Psoas muscle (tissue), 8 donors: ENCODE data around the gene MGME1. TPM values are rescaled to one million over a fixed set of nuclear protein-coding genes. Genes with fewer than 3 reads are reported as not detected.

Source experiments
- ATAC-seq, 4 donors: fragments of 200-7000 bp; cut with Tn5 transposase; one replicate each; pipeline ENCODE4 v1.9.1; 2020; ENCODE audit warnings: moderate library complexity in 3 of 4, mild to moderate bottlenecking in 2 of 4
- DNase-seq, 2 donors: peaks; one replicate each; pipeline ENCODE4 v3.0.0-alpha.2; 2020
- H3K27ac ChIP-seq: fragments of 200-600 bp; one replicate; pipeline ENCODE4 v1.8.0; 2022
- H3K27me3 ChIP-seq, 3 donors: fragments of 200-600 bp in 1 of 3; one replicate each; pipeline versions ENCODE4 v1.6.1 to v1.8.0; 2013 to 2022; ENCODE audit warnings: low read length in 2 of 3, mild to moderate bottlenecking in 2 of 3, moderate library complexity in 1 of 3; ENCODE audit not compliant: insufficient read depth in 3 of 3
- H3K36me3 ChIP-seq, 2 donors: fragments of 200-600 bp in 1 of 2; one replicate each; pipeline versions ENCODE4 v1.6.1 to v1.8.0; 2013 to 2022; ENCODE audit warnings: low read depth in 1 of 2, mild to moderate bottlenecking in 1 of 2, moderate library complexity in 1 of 2; ENCODE audit not compliant: insufficient read depth in 1 of 2
- H3K4me1 ChIP-seq: fragments of 200-600 bp; one replicate; pipeline ENCODE4 v1.8.0; 2022
- H3K4me3 ChIP-seq: fragments of 200-600 bp; one replicate; pipeline ENCODE4 v1.8.0; 2022; ENCODE audit warnings: mild to moderate bottlenecking
- H3K9me3 ChIP-seq: fragments of 200-600 bp; one replicate; pipeline ENCODE4 v1.8.0; 2022
- CTCF ChIP-seq: fragments of 200-600 bp; IDR thresholded peaks from one replicate; pipeline ENCODE4 v1.8.0; 2022; ENCODE audit warnings: antibody characterized with exemption
- WGBS, 3 donors: extraction: QIAGEN DNeasy Blood & Tissue Kit; methylation state at CpG; one replicate each; pipeline versions ENCODE4 v1.1.6 to v1.1.7; 2013; 5-methylcytosine and 5-hydroxymethylcytosine counted together
- intact Hi-C, 2 donors: fragments of 100-400 bp; cut with DNase I; formaldehyde crosslinking; loops; one replicate each; pipeline versions ENCODE4 v1.11.0 to v1.14.2; 2022
- long read RNA-seq, 2 donors: library from polyadenylated mRNA; unstranded; transcript quantifications; one replicate each; pipeline ENCODE4 v2.0.0, GENCODE V29; 2021
- polyA plus RNA-seq, 3 donors: library from polyadenylated mRNA; stranded (reverse); fragments of 200-250 nt; gene quantifications; one replicate each; pipeline ENCODE4 v1.2.3, GENCODE V29; 2013
- total RNA-seq, 4 donors: library from RNA; stranded (reverse); fragmentation: NEBNext Ultra II Directional in 2 of 4; extraction: Animal tissue kit (Norgen Biotek cat#: 25700) in 2 of 4; gene quantifications; one replicate each; pipeline versions ENCODE4 v1.2.1 to v1.2.4, GENCODE V29; 2021 to 2023
- donor health status: healthy with polysubstance abuse.
- donor health status: DM: no; HTN: no; CAD: no; lungs with moderate emphysema.
- donor health status: Bipolar disorder and iron deficiency.
- donor health status: healthy.
- donor health status: DM: yes; HTN: yes; CAD: no.
- donor health status: DM: no; HTN: no; CAD: no.
- donor health status: DM: no; HTN: no; CAD: no.
- donor health status: DM: yes; HTN: yes; CAD: no.

The MGME1 gene
- total RNA-seq (10 to 100 TPM in 2 of 4 donors, 1 to 10 TPM in 2; 8.6 to 21.8 (median 12.2) TPM), polyA plus RNA-seq (10 to 100 TPM in 1 of 3 donors, 1 to 10 TPM in 2; 4.3 to 13.4 (median 6.8) TPM)
- long read RNA-seq, donor 1, partial matches to known transcripts = 2 of 13 reads
- long read RNA-seq, donor 1, other reads (novel, unspliced or antisense) = 11 of 13 reads
- long read RNA-seq, donor 2, partial matches to known transcripts = 4 of 16 reads
- long read RNA-seq, donor 2, other reads (novel, unspliced or antisense) = 8 of 16 reads

GRCh38 chr20:17968366-17969277, at the start of gene MGME1, which contains the start of gene SNX5:
Gene MGME1, plus strand, starts transcription at chr20:17969018. Its CDS starts 842 bp downstream, at chr20:17969860.
Gene SNX5, minus strand, starts transcription at chr20:17968794. Its CDS starts 369 bp downstream, at chr20:17968425.
- Histone ChIP-seq H3K9me3 (no peaks in the 10 kb centered on the region), H3K27me3 (no peaks in the 10 kb centered on the region), H3K27ac (peak within 1 kb of the TSS; percentile 98), H3K4me3 (peak within 1 kb of the TSS; percentile 97), H3K4me1 (peaks cover 54% of the 10 kb centered on the region), H3K36me3 (no peaks in the 10 kb centered on the region)
- 0 to 1% (median 0%) methylated on average over 68 to 96 of the region's 96 CpGs for WGBS, 3 donors
- ATAC-seq (peak; percentile 92 to 96 (median 92)), DNase-seq (peak; percentile 99 to 100)
- intact Hi-C loops = loop anchor here in 1 of 2 donors (5.0 kb wide), 2 partner anchors 51 to 319 kb away; partner anchors contain the start of gene ZNF133
- TF ChIP-seq CTCF = no peak

GRCh38 chr20:17919149-17919548, 49.7 kb upstream of the MGME1 start:
- intact Hi-C loops = loop anchor here in 1 of 2 donors (5.0 kb wide), 1 partner anchor 48 kb away; the partner anchor contains the start of genes MGME1 and SNX5
- H3K36me3 ChIP-seq = no peaks in the 10 kb centered on the region
- H3K4me3 ChIP-seq = no peak overlapping the region
- H3K27ac ChIP-seq = no peak overlapping the region
- DNase-seq = no peak
- ATAC-seq = no peak
- no peak for TF ChIP-seq CTCF
- 96 to 97% (median 97%) methylated on average over 8 of the region's 8 CpGs for WGBS, 3 donors
- H3K4me1 ChIP-seq = no peaks in the 10 kb centered on the region
- H3K27me3 ChIP-seq = no peaks in the 10 kb centered on the region
- H3K9me3 ChIP-seq = no peaks in the 10 kb centered on the region

- no peak overlapping the region for H3K4me3 ChIP-seq
- no peak overlapping the region for H3K27ac ChIP-seq
- WGBS, 3 donors = 8 to 22% (median 19%) methylated on average over 1 of the region's 1 CpG
- DNase-seq (no peak), ATAC-seq (no peak)
- peaks cover 4% of the 10 kb centered on the region for H3K4me1 ChIP-seq
- no peak for TF ChIP-seq CTCF
- intact Hi-C loops = no loop called here
- no peaks in the 10 kb centered on the region for H3K9me3 ChIP-seq
- H3K36me3 ChIP-seq = no peaks in the 10 kb centered on the region
- H3K27me3 ChIP-seq = no peaks in the 10 kb centered on the region
Measured at GRCh38 chr20:17921774-17922173, 47.0 kb upstream of the MGME1 start.

GRCh38 chr20:17925141-17925939, 43.5 kb upstream of the MGME1 start:
- Histone ChIP-seq H3K9me3 (no peaks in the 10 kb centered on the region), H3K4me3 (no peak overlapping the region), H3K27ac (no peak overlapping the region), H3K4me1 (peaks cover 16% of the 10 kb centered on the region), H3K36me3 (no peaks in the 10 kb centered on the region), H3K27me3 (no peaks in the 10 kb centered on the region)
- no peak for TF ChIP-seq CTCF
- 62 to 68% (median 68%) methylated on average over 11 of the region's 11 CpGs for WGBS, 3 donors
- DNase-seq (no peak), ATAC-seq (no peak)
- intact Hi-C loops = no loop called here
